HG03039 (cell line): ENCODE measurements around the gene H2AZ2.
"Not testable (repeated sequence)": the region's sequence is repeated elsewhere in the genome, so short reads cannot be mapped to it uniquely, and the experiment has no call there.

Experiments
- ATAC-seq: cut with Tn5 transposase; IDR thresholded peaks from one replicate; pipeline ENCODE4 v1.9.1; 2021; ENCODE audit warnings: mild to moderate bottlenecking, moderate library complexity; ENCODE audit not compliant: unreplicated experiment

Gene H2AZ2

DNA sequence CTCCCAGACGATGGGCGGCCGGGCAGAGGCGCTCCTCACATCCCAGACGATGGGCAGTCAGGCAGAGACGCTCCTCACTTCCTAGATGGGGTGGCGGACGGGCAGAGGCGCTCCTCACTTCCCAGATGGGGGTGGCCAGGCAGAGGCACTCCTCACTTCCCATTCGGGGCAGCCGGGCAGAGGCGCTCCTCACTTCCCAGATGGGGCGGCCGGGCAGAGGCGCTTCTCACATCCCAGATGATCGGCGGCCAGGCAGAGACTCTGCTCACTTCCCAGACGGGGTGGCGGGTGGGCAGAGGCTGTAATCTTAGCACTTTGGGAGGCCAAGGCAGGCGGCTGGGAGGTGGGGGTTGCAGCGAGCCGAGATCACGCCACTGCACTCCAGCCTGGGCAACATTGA, 24.0 kb upstream of the H2AZ2 start:
- ATAC-seq = not testable (repeated sequence)

DNA sequence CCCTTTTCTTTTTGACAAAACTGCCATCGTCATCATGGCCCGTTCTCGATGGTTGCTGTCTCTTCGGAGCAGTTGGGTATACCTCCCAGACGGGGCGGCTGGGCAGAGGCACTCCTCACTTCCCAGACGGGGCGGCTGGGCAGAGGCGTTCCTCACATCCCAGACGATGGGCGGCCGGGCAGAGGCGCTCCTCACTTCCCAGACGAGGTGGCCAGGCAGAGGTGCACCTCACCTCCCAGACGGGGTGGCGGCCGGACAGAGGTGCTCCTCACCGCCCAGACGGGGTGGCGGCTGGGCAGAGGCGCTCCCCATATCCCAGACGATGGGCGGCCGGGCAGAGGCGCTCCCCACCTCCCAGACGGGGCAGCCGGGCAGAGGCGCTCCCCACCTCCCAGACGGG, 22.9 kb upstream of the H2AZ2 start:
- ATAC-seq = not testable (repeated sequence)

DNA sequence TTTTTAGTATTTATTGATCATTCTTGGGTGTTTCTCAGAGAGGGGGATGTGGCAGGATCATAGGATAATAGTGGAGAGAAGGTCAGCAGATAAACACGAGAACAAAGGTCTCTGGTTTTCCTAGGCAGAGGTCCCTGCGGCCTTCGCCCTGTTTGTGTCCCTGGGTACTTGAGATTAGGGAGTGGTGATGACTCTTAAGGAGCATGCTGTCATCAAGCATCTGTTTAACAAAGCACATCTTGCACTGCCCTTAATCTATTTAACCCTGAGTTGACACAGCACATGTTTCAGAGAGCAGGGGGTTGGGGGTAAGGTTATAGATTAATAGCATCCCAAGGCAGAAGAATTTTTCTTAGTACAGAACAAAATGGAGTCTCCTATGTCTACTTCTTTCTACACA, 22.4 kb upstream of the H2AZ2 start:
- ATAC-seq = not testable (repeated sequence)

DNA sequence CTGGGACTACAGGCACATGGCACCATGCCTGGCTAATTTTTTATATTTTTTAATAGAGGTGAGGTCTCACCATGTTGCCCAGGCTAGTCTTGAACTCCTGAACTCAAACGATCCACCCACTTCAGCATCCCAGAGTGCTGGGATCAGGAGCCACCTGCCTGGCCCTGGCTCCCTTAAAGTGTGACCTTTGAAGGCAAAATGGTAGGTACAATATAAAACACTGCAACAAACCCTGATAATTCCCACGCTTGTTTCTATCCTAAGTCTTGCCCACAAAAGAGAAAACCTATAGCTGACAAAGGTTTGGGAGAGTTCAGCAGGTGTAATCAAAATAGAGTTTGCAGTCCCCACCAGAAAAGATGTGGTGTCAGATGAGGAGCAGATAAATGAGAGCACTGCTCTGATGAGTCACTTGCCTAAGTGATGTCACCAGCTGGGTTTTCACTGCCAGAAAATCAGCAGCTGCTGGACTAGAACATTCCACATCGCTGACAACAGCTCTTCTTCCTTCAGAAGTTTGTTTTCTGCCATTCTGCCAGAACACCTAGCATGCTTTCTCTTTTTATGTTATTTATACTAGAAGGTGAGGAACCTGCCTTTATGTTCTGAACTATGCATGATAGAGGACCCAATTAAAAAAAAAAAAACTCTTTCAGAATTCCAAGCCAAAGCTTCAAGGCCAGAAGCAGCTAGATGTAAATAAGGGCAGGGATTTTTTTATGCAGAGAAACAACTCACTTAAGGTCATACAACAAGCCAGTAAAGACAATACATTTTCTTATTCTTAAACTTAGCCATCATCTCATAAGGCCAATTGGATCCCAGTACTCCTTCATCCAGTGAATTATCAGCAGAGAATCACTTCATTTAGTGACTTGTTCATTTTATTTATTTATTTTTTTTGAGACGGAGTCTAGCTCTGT, 19.4 kb upstream of the H2AZ2 start:
- no peak for ATAC-seq

DNA sequence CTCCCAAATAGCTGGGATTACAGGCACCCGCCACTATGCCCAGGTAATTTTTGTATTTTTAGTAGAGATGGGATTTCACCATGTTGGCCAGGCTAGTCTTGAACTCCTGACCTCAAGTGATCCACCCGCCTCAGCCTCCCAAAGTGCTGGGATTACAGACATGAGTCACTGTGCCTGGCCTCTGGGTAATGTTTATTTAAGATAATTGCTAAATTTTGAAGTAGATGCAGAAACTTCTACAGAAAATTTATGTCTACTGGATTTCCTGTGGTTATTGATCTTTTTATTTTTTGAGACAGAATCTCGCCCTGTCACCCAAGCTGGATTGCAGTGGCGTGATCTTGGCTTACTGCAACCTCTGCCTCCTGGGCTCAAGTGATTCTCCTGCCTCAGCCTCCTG, 14.1 kb upstream of the H2AZ2 start:
- not testable (repeated sequence) for ATAC-seq

DNA sequence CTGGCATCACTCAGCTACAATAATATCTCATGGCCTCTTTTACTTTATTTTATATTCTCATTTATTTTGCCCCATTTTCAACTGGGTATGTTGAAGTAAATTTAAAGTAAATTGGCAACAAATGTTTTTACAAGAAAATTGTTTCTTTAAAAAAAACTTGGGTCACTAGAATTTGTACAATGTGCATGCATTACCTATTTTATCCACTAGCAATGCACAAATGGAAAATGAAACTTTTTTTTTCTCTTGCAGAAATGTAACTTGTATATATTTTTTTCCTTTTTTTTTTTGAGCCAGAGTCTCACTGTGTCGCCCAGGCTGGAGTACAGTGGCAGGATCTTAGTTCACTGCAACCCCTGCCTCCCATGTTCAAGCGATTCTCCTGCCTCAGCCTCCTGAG, 10.3 kb upstream of the H2AZ2 start:
- no peak for ATAC-seq

DNA sequence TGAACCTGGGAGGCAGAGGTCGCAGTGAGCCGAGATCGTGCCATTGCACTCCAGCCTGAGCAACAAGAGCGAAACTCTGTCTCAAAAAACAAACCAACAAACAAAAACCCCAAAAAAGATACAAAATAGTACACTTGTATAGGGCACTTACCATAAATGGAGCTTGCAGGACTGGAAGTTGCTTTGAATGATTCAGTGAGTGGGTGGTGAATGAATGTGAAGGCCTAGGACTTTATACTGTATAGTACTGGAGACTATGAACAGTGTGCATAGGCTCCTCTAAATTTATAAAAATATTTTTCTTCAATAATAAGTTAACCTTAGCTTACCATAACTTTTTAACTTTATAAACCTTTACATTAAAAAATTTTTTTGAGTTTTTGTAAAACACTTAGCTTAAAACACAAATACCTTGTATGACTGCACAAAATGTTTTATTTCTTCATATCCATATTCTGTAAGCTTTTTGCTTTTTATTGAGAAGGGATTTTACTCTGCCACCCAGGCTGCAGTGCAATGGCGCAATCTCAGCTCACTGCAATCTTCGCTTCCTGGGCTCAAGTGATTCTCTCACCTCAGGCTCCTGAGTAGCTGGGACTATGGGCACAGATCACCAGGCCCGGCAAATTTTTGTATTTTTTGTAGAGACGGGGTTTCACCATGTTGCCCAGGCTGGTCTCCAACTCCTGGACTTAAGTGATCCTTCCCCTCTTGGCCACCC, 6.9 kb upstream of the H2AZ2 start:
- ATAC-seq = no peak

DNA sequence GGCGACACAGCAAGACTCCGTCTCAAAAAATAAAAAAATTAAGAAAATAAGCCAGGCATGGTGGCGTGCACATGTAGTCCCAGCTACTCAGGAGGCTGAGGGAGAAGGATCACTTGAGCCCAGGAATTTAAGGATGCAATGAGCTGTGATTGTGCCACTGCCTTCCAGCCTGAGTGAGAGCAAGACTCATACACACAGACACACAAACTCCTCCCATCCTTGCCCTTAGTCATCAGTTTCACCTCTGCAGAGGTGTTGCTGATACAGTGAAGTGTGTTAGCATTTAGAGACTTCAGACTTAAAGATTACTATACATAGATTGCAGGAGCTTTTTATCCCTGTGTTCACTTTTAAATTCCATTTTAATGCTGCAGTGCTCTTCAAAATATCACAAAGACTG, 5.5 kb upstream of the H2AZ2 start:
- no peak for ATAC-seq

DNA sequence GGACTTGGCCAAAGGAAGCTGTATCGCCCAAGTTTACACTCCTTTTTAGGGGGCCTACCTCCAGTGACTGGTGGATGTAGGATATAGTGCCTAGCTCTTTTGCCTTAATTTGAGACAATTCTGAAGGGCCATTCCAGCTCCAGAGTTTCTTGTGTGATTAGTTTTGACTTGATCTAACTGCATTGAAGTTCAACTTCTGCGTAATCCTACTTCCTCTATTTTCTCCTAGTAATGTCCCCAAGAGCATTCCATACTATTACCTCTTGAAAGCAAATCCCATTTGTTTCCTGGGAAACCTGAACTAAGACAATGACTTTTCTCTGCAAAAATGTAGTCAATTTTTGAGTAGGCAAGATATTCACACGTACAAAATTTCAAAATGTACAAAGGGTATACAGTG, 4.7 kb upstream of the H2AZ2 start:
- ATAC-seq = no peak

DNA sequence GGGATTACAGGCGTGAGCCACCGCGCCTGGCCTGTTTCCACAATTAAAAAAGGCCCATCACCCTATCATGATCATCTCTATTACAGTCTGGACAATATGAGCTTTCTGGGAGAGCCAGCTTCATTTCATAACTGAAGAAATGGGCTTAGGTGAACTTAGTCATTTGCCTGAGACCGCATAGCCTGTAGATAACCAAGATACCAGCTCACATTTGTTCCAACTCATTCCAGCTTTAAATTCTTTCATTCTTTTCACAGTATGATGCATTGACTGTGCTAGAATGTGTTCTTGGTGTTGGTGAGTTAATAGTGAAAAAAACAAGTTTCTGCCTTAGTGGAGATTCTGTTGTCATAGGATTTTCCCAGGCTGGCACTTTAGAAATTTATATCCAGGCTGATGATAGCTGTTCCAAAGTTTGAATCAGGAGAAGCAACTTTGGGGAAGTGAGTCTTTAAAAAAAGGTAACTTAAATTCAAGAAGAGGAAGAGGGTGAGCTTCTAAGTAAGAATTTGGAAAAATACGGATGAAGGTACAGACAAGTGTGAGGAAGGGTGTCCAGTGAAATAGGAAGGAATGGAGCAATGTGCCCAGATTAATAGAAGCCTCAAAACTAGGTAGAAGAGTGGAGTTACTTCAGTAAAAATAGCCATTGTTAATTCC, 2.1 kb upstream of the H2AZ2 start:
- no peak for ATAC-seq

DNA sequence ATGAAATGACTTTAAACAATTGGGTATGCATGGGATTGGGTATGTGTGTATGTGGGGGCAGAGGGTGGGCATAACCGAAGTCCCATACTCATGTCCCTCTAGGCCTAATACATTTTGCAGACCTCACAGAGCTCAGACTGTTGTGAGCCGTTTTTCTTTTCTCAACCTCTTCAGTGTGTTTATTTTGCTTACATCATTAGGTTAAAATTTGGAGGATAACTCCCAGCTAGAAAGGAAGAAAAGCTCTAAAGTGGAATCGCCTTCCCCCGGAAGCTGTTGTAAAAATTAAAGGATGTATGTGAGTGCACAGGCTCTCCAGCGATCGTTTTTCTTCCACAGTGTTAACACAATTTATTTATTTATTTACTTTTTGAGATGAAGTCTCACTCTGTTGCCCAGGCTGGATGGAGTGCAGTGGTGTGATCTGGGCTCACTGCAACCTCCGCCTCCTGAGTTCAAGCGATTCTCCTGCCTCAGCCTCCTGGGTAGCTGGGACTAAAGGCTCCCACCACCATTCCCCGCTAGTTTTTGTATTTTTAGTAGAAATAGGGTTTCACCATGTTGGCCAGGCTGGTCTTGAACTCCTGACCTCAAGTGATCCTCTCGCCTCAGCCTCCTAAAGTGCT, 1.5 kb upstream of the H2AZ2 start:
- no peak for ATAC-seq

DNA sequence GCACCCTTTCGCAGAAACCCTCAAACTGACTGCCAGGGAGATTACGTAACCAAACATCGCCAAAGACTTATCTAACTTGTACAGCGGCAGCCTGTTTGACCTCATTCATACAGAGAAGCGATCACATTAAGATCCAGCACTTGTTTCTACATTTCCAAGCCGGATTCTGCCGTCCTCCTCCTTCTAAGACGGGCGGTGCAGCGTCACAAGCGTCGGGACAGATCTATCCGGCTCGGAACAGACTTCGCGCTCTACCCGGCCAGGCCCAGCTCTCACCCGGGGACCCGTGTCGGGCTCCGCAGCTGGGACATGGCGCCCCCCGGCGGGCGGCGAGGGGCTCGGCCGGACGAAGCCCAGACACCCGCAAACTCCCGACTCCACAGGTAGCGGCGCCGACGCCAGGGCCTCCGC, 373 bp downstream of the H2AZ2 start:
- peak; percentile 61 for ATAC-seq

DNA sequence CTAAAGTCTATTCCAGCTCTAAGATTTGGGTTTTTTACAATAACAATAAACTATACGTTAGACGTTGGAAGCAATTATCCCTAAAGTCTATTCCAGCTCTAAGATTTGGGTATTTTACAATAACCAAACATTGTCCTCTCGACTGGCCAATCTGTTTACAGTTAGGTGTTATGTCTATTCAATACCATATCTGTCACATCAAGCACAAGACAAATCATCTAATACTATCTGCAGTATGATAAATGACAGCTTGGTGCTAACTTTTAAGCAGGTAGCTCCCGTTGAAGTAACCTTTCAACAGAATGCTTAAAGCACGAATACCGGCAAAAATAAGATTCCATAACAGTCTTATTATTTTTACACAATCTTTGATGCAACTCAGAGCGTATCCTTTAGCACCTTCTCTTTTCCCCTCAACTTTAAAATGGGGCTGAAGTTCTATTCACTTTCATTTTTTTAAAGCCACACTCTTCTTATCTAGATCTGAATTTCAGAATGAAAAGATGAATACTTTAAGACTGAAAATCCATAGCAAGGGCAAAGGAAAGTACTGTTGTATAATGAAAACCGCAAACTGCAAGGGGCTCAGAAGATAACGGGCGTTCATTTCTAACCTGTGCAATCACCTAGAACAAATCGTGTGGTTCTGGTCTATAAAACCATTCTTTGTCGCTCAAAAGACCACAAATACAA, 925 bp downstream of the H2AZ2 start:
- ATAC-seq = no peak

DNA sequence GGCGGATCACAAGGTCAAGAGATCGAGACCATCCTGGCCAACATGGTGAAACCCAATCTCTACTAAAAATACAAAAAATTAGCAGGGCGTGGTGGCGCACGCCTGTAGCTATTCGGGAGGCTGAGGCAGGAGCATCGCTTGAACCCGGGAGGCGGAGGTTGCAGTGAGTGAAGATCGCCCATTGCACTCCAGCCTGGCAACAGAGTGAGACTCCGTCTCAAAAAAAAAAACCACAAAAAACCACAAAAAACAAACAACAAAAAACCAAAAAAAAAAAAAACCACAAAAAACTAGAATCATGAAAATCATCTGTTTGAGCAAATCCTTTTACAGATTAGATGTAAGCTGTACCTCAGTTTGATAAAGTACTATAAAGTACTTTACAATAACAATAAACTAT, 1.5 kb downstream of the H2AZ2 start:
- ATAC-seq = not testable (repeated sequence)

DNA sequence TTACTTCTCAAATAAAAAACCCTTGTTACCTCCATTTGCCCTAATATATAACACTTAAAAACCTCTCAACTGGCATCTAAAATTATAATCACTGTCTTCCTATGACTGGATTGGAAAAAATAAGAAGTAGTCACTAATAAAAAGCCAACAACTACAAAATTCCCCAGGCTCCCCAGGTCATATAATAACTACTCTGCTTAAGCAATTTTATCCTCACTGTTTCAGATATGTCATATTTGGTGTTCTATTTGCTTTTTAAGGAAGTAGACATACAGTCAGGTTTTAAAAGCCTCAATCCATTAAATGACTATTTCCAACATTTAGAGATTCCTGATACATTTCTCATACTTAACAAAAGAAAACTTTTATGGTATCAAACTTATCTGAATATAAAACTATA, 2.4 kb downstream of the H2AZ2 start:
- ATAC-seq = no peak

DNA sequence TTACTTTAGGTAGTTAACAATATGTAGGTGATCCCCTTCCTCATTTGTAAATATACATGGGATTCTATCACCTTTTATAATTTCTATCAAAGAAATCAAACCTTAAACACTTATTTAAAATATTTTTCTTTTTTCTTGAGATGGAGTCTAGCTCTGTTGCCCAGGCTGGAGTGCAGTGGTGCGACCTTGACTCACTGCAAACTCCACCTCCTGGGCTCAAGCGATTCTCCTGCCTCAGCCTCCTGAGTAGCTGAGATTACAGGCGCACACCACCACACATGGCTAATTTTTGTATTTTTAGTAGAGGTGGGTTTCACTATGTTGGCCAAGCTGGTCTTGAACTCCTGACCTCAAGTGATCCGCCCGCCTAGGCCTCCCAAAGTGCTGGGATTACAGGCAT, 4.4 kb downstream of the H2AZ2 start:
- ATAC-seq = not testable (repeated sequence)

DNA sequence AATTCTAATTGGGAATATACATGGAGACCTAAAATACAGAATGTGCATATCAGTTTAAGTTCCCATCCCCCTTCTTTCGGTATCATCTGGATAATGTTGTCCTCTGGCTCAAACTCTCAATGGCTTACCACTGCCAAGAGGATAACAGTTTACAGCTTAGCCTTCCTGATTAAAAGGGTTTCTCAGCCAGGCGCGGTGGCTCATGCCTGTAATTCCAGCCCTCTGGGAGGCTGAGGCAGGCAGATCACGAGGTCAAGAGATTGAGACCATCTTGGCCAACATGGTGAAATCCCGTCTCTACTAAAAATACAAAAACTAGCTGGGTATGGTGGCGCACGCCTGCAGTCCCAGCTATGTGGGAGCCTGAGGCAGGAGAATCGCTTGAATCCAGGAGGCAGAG, 5.2 kb downstream of the H2AZ2 start:
- ATAC-seq = not testable (repeated sequence)

DNA sequence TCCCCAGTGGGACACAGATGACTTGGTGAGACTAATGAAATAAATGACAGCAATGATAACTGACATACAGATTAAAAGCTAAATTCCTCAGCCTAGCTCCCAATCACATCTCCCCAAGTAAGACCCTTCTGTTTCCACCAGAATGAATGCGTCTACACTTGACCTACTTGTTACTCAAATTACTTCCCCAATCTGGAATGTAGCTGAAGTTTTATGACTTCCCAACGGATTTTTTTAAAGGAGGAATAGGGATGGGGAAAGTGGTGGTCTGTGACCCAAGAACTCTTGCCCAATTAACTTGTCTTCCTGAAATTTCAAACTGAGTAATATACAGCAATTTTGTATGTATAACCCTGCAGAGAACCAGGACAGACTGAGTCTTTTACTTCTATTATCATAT, 9.1 kb downstream of the H2AZ2 start:
- ATAC-seq = no peak

DNA sequence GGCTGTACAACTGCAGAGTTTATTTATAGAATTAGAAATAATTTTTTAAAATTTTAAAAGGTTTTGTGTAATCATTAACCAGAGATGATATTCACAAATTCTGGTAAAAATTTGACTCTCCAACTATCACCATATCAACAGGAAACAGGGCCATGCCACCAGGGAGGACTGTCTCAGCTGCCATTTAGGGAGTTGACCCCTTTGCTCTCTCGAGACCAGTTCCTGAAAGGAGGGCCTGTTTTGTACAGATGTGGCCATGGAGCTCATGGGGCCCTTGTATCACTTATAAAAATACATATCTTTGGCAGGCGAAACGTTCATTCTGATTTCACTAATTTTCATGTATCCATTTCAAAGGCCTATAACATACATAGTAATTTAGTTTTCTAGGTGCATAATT, 20.3 kb downstream of the H2AZ2 start:
- ATAC-seq = no peak

DNA sequence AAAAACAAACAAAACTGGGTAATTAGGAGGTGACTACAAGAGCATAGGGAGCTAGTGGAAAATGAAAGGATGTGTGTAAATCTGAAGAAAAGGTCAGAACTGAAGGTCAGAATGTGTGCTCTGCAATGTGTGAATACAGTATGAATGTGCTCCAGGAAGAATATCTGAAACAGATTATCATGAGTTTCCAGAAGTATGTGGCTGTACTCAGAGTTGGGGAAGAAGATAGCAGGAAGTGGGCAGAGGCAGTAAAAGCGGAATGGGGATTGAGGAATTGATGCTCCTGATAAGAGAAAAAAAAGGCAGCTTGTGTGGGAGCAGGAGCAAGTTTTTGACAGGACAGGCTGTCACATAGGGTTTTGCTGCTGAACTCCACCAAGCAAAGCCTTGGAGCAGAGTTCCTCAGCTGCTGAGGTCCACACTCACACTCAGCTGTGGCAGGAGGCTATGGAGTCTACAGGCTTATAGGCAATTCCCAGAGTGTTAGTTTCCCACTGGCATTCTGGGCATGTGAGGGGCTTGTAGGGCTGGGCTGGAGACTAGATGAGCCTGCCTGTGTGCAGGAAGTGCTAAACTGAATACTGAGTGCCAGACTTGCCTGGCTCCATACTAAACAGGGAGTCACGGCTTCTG, 22.9 kb downstream of the H2AZ2 start:
- ATAC-seq = no peak
